ENCODE data around the gene RPL35.

- TF ChIP-seq POLR2AphosphoS5 (IDR thresholded peaks at IDR 0.05; ENCODE audit: low read depth, low read length) (no peak), HDAC6 (IDR thresholded peaks at IDR 0.05; ENCODE audit: low read depth, low read length) (no peak), EZH2 (IDR thresholded peaks at IDR 0.05; ENCODE audit: low read depth, low read length, severe bottlenecking) (no peak), POLR2A (IDR thresholded peaks at IDR 0.05; ENCODE audit: control extremely low read depth in 1 of 2, low read depth in 2 of 2, low read length in 2 of 2) (no peak), SRF (IDR thresholded peaks at IDR 0.05; ENCODE audit: low read depth, low read length) (no peak), TAF1 (IDR thresholded peaks at IDR 0.05; ENCODE audit: low read depth, low read length) (no peak), SP1 (IDR thresholded peaks at IDR 0.05; ENCODE audit: low read depth, low read length) (no peak), RAD21 (IDR thresholded peaks at IDR 0.05 in 1 of 2, conservative IDR thresholded peaks at IDR 0.05 in 1 of 2; ENCODE audit: low read depth in 2 of 2, low read length in 2 of 2) (no peak), CTCF (IDR thresholded peaks at IDR 0.05; ENCODE audit: control extremely low read depth in 1 of 3, insufficient read depth in 1 of 3, low read depth in 1 of 3, low read length in 3 of 3) (no peak), CHD2 (IDR thresholded peaks at IDR 0.05; ENCODE audit: low read length) (no peak)
Observed at GRCh38 chr9:124878518-124878917, 16.8 kb upstream of the RPL35 start.
